ENCODE measurements around the gene AFAP1. TPM values are rescaled to one million over a fixed set of nuclear protein-coding genes. Genes with fewer than 3 reads are reported as not detected.
A peak's percentile ranks its signal among the peaks of the same experiment; 100 is the strongest.

AFAP1 gene
- total RNA-seq, 4 donors from 2014 or later: 4.4 to 16.6 (median 10.7) TPM

GRCh38 chr4:7782783-7783182 lies 156.9 kb downstream of the AFAP1 start:
- no peak for TF ChIP-seq POLR2A (IDR thresholded peaks at IDR 0.05)
- Histone ChIP-seq H3K4me1 (peaks cover 0 to 35% (median 20%) of the 10 kb centered on the region in 3 donors), H3K4me3 (no peak overlapping the region), H3K9me3 (no peaks in the 10 kb centered on the region), H3K27ac (peak overlapping the region in 2 of 4 donors; percentile 1 to 45), H3K36me3 (peaks cover 0 to 70% (median 3%) of the 10 kb centered on the region in 3 donors), H3K27me3 (no peaks in the 10 kb centered on the region)
- intact Hi-C loops (cut with DNase I): no loop called here
- DNase-seq: no peak
- 43 to 69% methylated on average over 8 of the region's 8 CpGs for WGBS, 2 donors

GRCh38 chr4:7781993-7782392 lies 157.7 kb downstream of the AFAP1 start:
- 70 to 80% methylated on average over 6 to 10 of the region's 17 CpGs for WGBS, 2 donors
- peaks cover 0 to 70% (median 3%) of the 10 kb centered on the region in 3 donors for H3K36me3 ChIP-seq

GRCh38 chr4:7781366-7781765 lies 158.3 kb downstream of the AFAP1 start:
- Histone ChIP-seq H3K9me3 (no peaks in the 10 kb centered on the region), H3K36me3 (peaks cover 0 to 72% (median 3%) of the 10 kb centered on the region in 3 donors), H3K27ac (peak overlapping the region in 3 of 4 donors; percentile 0 to 53 (median 45)), H3K27me3 (no peaks in the 10 kb centered on the region), H3K4me3 (no peak overlapping the region), H3K4me1 (peaks cover 0 to 35% (median 20%) of the 10 kb centered on the region in 3 donors)
- 67 to 76% methylated on average over 13 of the region's 13 CpGs for WGBS, 2 donors
- no peak for TF ChIP-seq CTCF (IDR thresholded peaks at IDR 0.05)
- no peak for TF ChIP-seq POLR2A (IDR thresholded peaks at IDR 0.05)
- DNase-seq: no peak
- intact Hi-C loops (cut with DNase I): no loop called here

More at GRCh38 chr4:7781993-7782392, 157.7 kb downstream of the AFAP1 start:
- intact Hi-C loops (cut with DNase I): no loop called here
- no peak for TF ChIP-seq POLR2A (IDR thresholded peaks at IDR 0.05)
- TF ChIP-seq CTCF (IDR thresholded peaks at IDR 0.05): no peak
- Histone ChIP-seq H3K27ac (peak overlapping the region in 3 of 4 donors; percentile 25 to 53 (median 45)), H3K27me3 (no peaks in the 10 kb centered on the region), H3K9me3 (no peaks in the 10 kb centered on the region), H3K4me3 (no peak overlapping the region), H3K4me1 (peaks cover 0 to 35% (median 20%) of the 10 kb centered on the region in 3 donors)
- no peak for DNase-seq

GRCh38 chr4:7780751-7781348 lies 158.8 kb downstream of the AFAP1 start:
- no peaks in the 10 kb centered on the region for H3K27me3 ChIP-seq
- H3K27ac ChIP-seq: peak overlapping the region in 3 of 4 donors; percentile 0 to 53 (median 45)
- 68 to 77% methylated on average over 5 of the region's 5 CpGs for WGBS, 2 donors
- H3K9me3 ChIP-seq: no peaks in the 10 kb centered on the region
- DNase-seq: no peak
- TF ChIP-seq POLR2A (IDR thresholded peaks at IDR 0.05) (no peak), CTCF (IDR thresholded peaks at IDR 0.05) (no peak)
- intact Hi-C loops (cut with DNase I): no loop called here
- peaks cover 0 to 72% (median 0%) of the 10 kb centered on the region in 3 donors for H3K36me3 ChIP-seq
- H3K4me1 ChIP-seq: peaks cover 0 to 35% (median 20%) of the 10 kb centered on the region in 3 donors
- H3K4me3 ChIP-seq: no peak overlapping the region

GRCh38 chr4:7779432-7779768 lies 160.3 kb downstream of the AFAP1 start:
- H3K36me3 ChIP-seq: peaks cover 0 to 71% (median 2%) of the 10 kb centered on the region in 3 donors
- peaks cover 0 to 35% (median 20%) of the 10 kb centered on the region in 3 donors for H3K4me1 ChIP-seq
- no peak for DNase-seq
- no peaks in the 10 kb centered on the region for H3K9me3 ChIP-seq
- H3K4me3 ChIP-seq: peak overlapping the region in 1 of 4 donors; percentile 58
- H3K27me3 ChIP-seq: no peaks in the 10 kb centered on the region
- intact Hi-C loops (cut with DNase I): no loop called here
- TF ChIP-seq CTCF (IDR thresholded peaks at IDR 0.05): no peak
- TF ChIP-seq POLR2A (IDR thresholded peaks at IDR 0.05): no peak
- 60% methylated on average over 5 of the region's 5 CpGs for WGBS, 2 donors
- peak overlapping the region in 3 of 4 donors; percentile 74 to 84 (median 81) for H3K27ac ChIP-seq

All from esophagus squamous epithelium (tissue), 5 donors.